WTC11 (cell line): ENCODE measurements around the gene MRTFB. TPM values are rescaled to one million over a fixed set of nuclear protein-coding genes. Genes with fewer than 3 reads are reported as not detected.

ENCODE experiments used
- ATAC-seq: fragments of 200-7000 bp; cut with Tn5 transposase; 2 replicates; pipeline ENCODE4 v1.10.0; 2021; ENCODE audit warnings: mild to moderate bottlenecking, moderate library complexity
- CTCF ChIA-PET: fragments of 300-600 bp; sonication (Branson Sonifier 250); formaldehyde crosslinking; loops from one replicate; lab custom pipeline; 2021; ENCODE audit warnings: antibody characterized with exemption; lab: Charles Lee
- POLR2A ChIA-PET: fragments of 350-600 bp; sonication (Branson Sonifier 250); formaldehyde crosslinking; loops from one replicate; lab custom pipeline; 2021; ENCODE audit warnings: antibody characterized with exemption; lab: Charles Lee
- DNase-seq: peaks from one replicate; pipeline ENCODE4 v3.0.0; 2021; ENCODE audit warnings: low spot score
- H3K27ac Mint-ChIP-seq: 2 replicates; pipeline ENCODE4 v1.8.0; 2021; ENCODE audit warnings: mixed read lengths
- H3K27me3 Mint-ChIP-seq: 2 replicates; pipeline ENCODE4 v1.8.0; 2021; ENCODE audit warnings: low read depth, mild to moderate bottlenecking, moderate library complexity, mixed read lengths
- H3K36me3 Mint-ChIP-seq: 2 replicates; pipeline ENCODE4 v1.8.0; 2021; ENCODE audit warnings: mixed read lengths
- H3K4me1 Mint-ChIP-seq: 2 replicates; pipeline ENCODE4 v1.8.0; 2022; ENCODE audit warnings: mixed read lengths
- H3K4me3 Mint-ChIP-seq: 2 replicates; pipeline ENCODE4 v1.8.0; 2021; ENCODE audit warnings: mild to moderate bottlenecking, moderate library complexity, mixed read lengths
- H3K9me3 Mint-ChIP-seq: 2 replicates; pipeline ENCODE4 v1.8.0; 2021; ENCODE audit warnings: mixed read lengths
- ATF1 ChIP-seq: sonication (generic); formaldehyde crosslinking; IDR thresholded peaks from 2 replicates; pipeline ENCODE4 v1.8.1; 2023; ENCODE audit warnings: mild to moderate bottlenecking, moderate library complexity, missing genetic modification reagents
- EMX1 ChIP-seq: fragments of 250-450 bp; sonication (Bioruptor Pico); IDR thresholded peaks from 2 replicates; pipeline ENCODE4 v1.8.0; 2021; ENCODE audit warnings: mild to moderate bottlenecking
- FOXP1 ChIP-seq: sonication (generic); formaldehyde crosslinking; IDR thresholded peaks from 2 replicates; pipeline ENCODE4 v1.8.0; 2022; ENCODE audit warnings: missing genetic modification reagents, mild to moderate bottlenecking, moderate library complexity, borderline replicate concordance
- GRHL2 ChIP-seq: fragments of 250-450 bp; sonication (Bioruptor Pico); IDR thresholded peaks from 2 replicates; pipeline ENCODE4 v1.8.0; 2022; ENCODE audit warnings: mild to moderate bottlenecking, moderate library complexity; ENCODE audit not compliant: insufficient replicate concordance, severe bottlenecking
- HMGA2 ChIP-seq: fragments of 250-450 bp; sonication (Bioruptor Pico); IDR thresholded peaks from 2 replicates; pipeline ENCODE4 v1.4.0; 2021; ENCODE audit warnings: mild to moderate bottlenecking, moderate library complexity
- JAZF1 ChIP-seq: fragments of 250-450 bp; sonication (Bioruptor Pico); IDR thresholded peaks from 2 replicates; pipeline ENCODE4 v1.9.0; 2021; ENCODE audit warnings: moderate library complexity, mild to moderate bottlenecking, inconsistent platforms
- KAT7 ChIP-seq: sonication (generic); formaldehyde crosslinking; IDR thresholded peaks from 2 replicates; pipeline ENCODE4 v1.8.1; 2023; ENCODE audit warnings: missing genetic modification reagents, mild to moderate bottlenecking, borderline replicate concordance
- MXD4 ChIP-seq: fragments of 250-450 bp; sonication (Bioruptor Pico); IDR thresholded peaks from 2 replicates; pipeline ENCODE4 v1.8.0; 2021; ENCODE audit warnings: mild to moderate bottlenecking, moderate library complexity, borderline replicate concordance
- RORB ChIP-seq: fragments of 250-450 bp; sonication (Bioruptor Pico); IDR thresholded peaks from 2 replicates; pipeline ENCODE4 v1.9.0; 2021; ENCODE audit warnings: mild to moderate bottlenecking
- SMAD4 ChIP-seq: sonication (generic); formaldehyde crosslinking; IDR thresholded peaks from 2 replicates; pipeline ENCODE4 v1.8.0; 2022; ENCODE audit warnings: mild to moderate bottlenecking, missing genetic modification reagents
- SOX15 ChIP-seq: fragments of 250-450 bp; sonication (Bioruptor Pico); IDR thresholded peaks from 2 replicates; pipeline ENCODE4 v1.9.0; 2021; ENCODE audit warnings: mild to moderate bottlenecking
- ZNF232 ChIP-seq: sonication (generic); formaldehyde crosslinking; IDR thresholded peaks from 2 replicates; pipeline ENCODE4 v1.8.0; 2022; ENCODE audit warnings: mild to moderate bottlenecking, missing genetic modification reagents
- ZNF396 ChIP-seq: fragments of 250-450 bp; sonication (Bioruptor Pico); IDR thresholded peaks from 2 replicates; pipeline ENCODE4 v1.8.0; 2021; ENCODE audit warnings: mild to moderate bottlenecking, moderate library complexity, borderline replicate concordance
- total RNA-seq: library from RNA; stranded (reverse); gene quantifications from 3 replicates; pipeline ENCODE4 v1.2.3, GENCODE V29; 2021
- TF ChIP-seq, protein P1 (sequence below): fragments of 250-450 bp; sonication (Bioruptor Pico); IDR thresholded peaks from 2 replicates; pipeline ENCODE4 v2.1.2; 2022; ENCODE audit warnings: mild to moderate bottlenecking, moderate library complexity
- TF ChIP-seq, protein P2 (sequence below): sonication (generic); formaldehyde crosslinking; IDR thresholded peaks from 2 replicates; pipeline ENCODE4 v1.8.1; 2022; ENCODE audit warnings: low read depth, mild to moderate bottlenecking, moderate library complexity, missing genetic modification reagents, borderline replicate concordance
- TF ChIP-seq, protein P3 (sequence below): sonication (generic); formaldehyde crosslinking; IDR thresholded peaks from 2 replicates; pipeline ENCODE4 v1.8.0; 2023; ENCODE audit warnings: missing genetic modification reagents
- TF ChIP-seq, protein P4 (sequence below): sonication (generic); formaldehyde crosslinking; IDR thresholded peaks from 2 replicates; pipeline ENCODE4 v1.8.0; 2022; ENCODE audit warnings: mild to moderate bottlenecking, missing genetic modification reagents
- TF ChIP-seq, protein P5 (sequence below): sonication (generic); formaldehyde crosslinking; IDR thresholded peaks from 2 replicates; pipeline ENCODE4 v1.8.1; 2023; ENCODE audit warnings: mild to moderate bottlenecking, missing genetic modification reagents, borderline replicate concordance
- TF ChIP-seq, protein P6 (sequence below): sonication (generic); formaldehyde crosslinking; IDR thresholded peaks from 2 replicates; pipeline ENCODE4 v1.8.1; 2023; ENCODE audit warnings: mild to moderate bottlenecking, moderate library complexity, missing genetic modification reagents

The MRTFB gene
- total RNA-seq, 1 experiment from 2014 or later = 30.8 TPM

- POLR2A ChIA-PET = no interaction called here
- Mint-ChIP-seq H3K4me1 (no peaks in the 10 kb centered on the region), H3K27me3 (no peaks in the 10 kb centered on the region), H3K9me3 (no peaks in the 10 kb centered on the region), H3K4me3 (no peak overlapping the region), H3K36me3 (no peaks in the 10 kb centered on the region), H3K27ac (no peak overlapping the region)
- DNase-seq = no peak
- CTCF ChIA-PET = no interaction called here
- ATAC-seq = no peak
- TF ChIP-seq, protein P1, sequence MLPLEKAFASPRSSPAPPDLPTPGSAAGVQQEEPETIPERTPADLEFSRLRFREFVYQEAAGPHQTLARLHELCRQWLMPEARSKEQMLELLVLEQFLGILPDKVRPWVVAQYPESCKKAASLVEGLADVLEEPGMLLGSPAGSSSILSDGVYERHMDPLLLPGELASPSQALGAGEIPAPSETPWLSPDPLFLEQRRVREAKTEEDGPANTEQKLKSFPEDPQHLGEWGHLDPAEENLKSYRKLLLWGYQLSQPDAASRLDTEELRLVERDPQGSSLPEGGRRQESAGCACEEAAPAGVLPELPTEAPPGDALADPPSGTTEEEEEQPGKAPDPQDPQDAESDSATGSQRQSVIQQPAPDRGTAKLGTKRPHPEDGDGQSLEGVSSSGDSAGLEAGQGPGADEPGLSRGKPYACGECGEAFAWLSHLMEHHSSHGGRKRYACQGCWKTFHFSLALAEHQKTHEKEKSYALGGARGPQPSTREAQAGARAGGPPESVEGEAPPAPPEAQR (CRISPR knock-in tag) = no peak
- TF ChIP-seq JAZF1 (CRISPR knock-in tag) = no peak
- TF ChIP-seq EMX1 = no peak
- TF ChIP-seq, protein P2, sequence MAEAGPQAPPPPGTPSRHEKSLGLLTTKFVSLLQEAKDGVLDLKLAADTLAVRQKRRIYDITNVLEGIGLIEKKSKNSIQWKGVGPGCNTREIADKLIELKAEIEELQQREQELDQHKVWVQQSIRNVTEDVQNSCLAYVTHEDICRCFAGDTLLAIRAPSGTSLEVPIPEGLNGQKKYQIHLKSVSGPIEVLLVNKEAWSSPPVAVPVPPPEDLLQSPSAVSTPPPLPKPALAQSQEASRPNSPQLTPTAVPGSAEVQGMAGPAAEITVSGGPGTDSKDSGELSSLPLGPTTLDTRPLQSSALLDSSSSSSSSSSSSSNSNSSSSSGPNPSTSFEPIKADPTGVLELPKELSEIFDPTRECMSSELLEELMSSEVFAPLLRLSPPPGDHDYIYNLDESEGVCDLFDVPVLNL = no peak
- TF ChIP-seq ZNF396 (CRISPR knock-in tag) = no peak
- TF ChIP-seq ATF1 (CRISPR knock-in tag) = no peak
- TF ChIP-seq FOXP1 (CRISPR knock-in tag) = no peak
Measured at GRCh38 chr16:14132696-14133048, 61.6 kb downstream of the MRTFB start.

DNA sequence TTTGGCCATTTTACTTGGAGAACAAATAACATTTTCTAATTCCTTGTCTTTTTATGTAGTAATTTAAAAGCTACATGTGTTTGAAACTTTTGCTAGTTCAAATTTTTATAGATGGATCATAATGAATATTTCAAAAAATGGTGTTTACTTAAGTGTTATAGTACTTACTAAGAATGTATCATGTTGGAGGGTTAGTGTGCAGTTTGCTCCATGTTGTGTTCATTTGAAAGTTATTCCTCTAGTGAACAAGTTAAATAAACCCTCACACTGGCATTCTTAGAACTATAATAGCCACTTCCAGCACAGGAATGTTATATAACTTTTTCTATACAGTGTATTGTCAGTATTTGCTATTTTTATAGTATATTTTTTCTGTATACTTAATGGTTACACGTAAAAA is 62.8 kb downstream of the MRTFB start:
- peaks cover 6% of the 10 kb centered on the region for H3K36me3 Mint-ChIP-seq
- ChIA-PET POLR2A (no interaction called here), CTCF (interaction anchor here (0.7 to 1.0 kb wide), 2 partner anchors 9 to 214 kb away, joined by 3 read pairs; partner anchors contain the start of gene ERCC4)
- no peaks in the 10 kb centered on the region for H3K27me3 Mint-ChIP-seq
- ATAC-seq = no peak
- H3K4me1 Mint-ChIP-seq = no peaks in the 10 kb centered on the region
- DNase-seq = no peak
- H3K4me3 Mint-ChIP-seq = no peak overlapping the region
- no peak overlapping the region for H3K27ac Mint-ChIP-seq
- peaks cover 7% of the 10 kb centered on the region for H3K9me3 Mint-ChIP-seq
- TF ChIP-seq SOX15 (CRISPR knock-in tag) = no peak
- no peak for TF ChIP-seq KAT7 (CRISPR knock-in tag)
- TF ChIP-seq, protein P3, sequence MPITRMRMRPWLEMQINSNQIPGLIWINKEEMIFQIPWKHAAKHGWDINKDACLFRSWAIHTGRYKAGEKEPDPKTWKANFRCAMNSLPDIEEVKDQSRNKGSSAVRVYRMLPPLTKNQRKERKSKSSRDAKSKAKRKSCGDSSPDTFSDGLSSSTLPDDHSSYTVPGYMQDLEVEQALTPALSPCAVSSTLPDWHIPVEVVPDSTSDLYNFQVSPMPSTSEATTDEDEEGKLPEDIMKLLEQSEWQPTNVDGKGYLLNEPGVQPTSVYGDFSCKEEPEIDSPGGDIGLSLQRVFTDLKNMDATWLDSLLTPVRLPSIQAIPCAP (CRISPR knock-in tag) = no peak
- TF ChIP-seq, protein P4, sequence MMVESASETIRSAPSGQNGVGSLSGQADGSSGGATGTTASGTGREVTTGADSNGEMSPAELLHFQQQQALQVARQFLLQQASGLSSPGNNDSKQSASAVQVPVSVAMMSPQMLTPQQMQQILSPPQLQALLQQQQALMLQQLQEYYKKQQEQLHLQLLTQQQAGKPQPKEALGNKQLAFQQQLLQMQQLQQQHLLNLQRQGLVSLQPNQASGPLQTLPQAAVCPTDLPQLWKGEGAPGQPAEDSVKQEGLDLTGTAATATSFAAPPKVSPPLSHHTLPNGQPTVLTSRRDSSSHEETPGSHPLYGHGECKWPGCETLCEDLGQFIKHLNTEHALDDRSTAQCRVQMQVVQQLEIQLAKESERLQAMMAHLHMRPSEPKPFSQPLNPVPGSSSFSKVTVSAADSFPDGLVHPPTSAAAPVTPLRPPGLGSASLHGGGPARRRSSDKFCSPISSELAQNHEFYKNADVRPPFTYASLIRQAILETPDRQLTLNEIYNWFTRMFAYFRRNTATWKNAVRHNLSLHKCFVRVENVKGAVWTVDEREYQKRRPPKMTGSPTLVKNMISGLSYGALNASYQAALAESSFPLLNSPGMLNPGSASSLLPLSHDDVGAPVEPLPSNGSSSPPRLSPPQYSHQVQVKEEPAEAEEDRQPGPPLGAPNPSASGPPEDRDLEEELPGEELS (CRISPR knock-in tag) = no peak
- TF ChIP-seq FOXP1 (CRISPR knock-in tag) = no peak
- TF ChIP-seq SMAD4 (CRISPR knock-in tag) = no peak
- TF ChIP-seq RORB (CRISPR knock-in tag) = no peak
- TF ChIP-seq GRHL2 = no peak
- no peak for TF ChIP-seq ZNF232
- TF ChIP-seq, protein P5, sequence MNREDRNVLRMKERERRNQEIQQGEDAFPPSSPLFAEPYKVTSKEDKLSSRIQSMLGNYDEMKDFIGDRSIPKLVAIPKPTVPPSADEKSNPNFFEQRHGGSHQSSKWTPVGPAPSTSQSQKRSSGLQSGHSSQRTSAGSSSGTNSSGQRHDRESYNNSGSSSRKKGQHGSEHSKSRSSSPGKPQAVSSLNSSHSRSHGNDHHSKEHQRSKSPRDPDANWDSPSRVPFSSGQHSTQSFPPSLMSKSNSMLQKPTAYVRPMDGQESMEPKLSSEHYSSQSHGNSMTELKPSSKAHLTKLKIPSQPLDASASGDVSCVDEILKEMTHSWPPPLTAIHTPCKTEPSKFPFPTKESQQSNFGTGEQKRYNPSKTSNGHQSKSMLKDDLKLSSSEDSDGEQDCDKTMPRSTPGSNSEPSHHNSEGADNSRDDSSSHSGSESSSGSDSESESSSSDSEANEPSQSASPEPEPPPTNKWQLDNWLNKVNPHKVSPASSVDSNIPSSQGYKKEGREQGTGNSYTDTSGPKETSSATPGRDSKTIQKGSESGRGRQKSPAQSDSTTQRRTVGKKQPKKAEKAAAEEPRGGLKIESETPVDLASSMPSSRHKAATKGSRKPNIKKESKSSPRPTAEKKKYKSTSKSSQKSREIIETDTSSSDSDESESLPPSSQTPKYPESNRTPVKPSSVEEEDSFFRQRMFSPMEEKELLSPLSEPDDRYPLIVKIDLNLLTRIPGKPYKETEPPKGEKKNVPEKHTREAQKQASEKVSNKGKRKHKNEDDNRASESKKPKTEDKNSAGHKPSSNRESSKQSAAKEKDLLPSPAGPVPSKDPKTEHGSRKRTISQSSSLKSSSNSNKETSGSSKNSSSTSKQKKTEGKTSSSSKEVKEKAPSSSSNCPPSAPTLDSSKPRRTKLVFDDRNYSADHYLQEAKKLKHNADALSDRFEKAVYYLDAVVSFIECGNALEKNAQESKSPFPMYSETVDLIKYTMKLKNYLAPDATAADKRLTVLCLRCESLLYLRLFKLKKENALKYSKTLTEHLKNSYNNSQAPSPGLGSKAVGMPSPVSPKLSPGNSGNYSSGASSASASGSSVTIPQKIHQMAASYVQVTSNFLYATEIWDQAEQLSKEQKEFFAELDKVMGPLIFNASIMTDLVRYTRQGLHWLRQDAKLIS (CRISPR knock-in tag) = no peak
- TF ChIP-seq MXD4 (CRISPR knock-in tag) = no peak
- no peak for TF ChIP-seq HMGA2 (CRISPR knock-in tag)
- TF ChIP-seq, protein P6, sequence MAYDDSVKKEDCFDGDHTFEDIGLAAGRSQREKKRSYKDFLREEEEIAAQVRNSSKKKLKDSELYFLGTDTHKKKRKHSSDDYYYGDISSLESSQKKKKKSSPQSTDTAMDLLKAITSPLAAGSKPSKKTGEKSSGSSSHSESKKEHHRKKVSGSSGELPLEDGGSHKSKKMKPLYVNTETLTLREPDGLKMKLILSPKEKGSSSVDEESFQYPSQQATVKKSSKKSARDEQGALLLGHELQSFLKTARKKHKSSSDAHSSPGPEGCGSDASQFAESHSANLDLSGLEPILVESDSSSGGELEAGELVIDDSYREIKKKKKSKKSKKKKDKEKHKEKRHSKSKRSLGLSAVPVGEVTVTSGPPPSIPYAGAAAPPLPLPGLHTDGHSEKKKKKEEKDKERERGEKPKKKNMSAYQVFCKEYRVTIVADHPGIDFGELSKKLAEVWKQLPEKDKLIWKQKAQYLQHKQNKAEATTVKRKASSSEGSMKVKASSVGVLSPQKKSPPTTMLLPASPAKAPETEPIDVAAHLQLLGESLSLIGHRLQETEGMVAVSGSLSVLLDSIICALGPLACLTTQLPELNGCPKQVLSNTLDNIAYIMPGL (CRISPR knock-in tag) = no peak
